ENCODE data around the gene PITPNM3.

Gene PITPNM3

DNA sequence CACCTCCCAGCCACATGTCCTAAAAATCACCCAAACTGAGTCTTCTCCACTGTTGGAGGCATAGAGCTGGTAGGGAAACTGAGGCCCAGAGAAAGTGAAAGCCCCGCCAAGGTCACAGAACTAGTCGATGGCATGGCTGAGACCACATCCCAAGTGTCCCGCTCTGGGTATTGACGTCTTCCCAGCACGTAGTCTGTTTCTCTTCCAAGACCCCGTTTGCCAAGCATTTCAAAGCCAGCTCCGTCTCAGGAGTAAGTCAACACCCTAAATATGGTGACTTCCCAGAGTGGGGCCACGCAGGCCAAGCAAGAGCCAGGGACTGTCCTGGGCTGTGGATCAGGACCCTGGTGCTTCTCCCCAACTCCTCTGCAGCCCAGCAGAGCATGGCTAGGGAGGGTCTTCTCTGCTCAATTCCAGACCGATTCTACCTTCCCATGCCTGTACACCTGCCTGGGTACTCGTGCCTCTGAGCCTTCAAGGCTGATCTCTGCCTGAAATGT, 19.7 kb downstream of the PITPNM3 start:
- FAIRE-seq (no peak), DNase-seq (ENCODE audit: insufficient read length, low spot score) (no peak)
- no peak for TF ChIP-seq POLR2A (IDR thresholded peaks at IDR 0.05; ENCODE audit: low read depth, low read length)

DNA sequence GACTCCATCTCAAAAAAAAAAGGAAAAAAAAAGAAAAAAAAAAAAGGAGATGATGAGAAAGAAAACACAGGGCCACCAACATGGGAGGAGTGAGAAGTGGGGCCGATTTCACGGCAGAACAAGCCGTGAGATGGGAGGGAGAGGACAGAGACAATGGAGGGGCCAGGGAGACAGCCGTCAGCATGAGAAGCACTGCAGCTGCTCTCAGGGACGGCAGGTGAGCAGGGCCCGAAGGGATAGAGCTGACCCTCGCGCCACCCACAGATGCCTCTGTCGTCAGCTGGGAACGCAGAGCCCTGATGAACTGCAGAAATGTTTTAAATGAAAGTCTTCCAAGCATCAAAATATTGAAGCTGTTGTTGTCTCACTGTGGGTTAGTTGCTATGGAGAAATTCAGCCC, 20.3 kb downstream of the PITPNM3 start:
- FAIRE-seq: no peak
- TF ChIP-seq POLR2A (IDR thresholded peaks at IDR 0.05; ENCODE audit: low read depth, low read length): no peak
- DNase-seq (ENCODE audit: insufficient read length, low spot score): no peak

DNA sequence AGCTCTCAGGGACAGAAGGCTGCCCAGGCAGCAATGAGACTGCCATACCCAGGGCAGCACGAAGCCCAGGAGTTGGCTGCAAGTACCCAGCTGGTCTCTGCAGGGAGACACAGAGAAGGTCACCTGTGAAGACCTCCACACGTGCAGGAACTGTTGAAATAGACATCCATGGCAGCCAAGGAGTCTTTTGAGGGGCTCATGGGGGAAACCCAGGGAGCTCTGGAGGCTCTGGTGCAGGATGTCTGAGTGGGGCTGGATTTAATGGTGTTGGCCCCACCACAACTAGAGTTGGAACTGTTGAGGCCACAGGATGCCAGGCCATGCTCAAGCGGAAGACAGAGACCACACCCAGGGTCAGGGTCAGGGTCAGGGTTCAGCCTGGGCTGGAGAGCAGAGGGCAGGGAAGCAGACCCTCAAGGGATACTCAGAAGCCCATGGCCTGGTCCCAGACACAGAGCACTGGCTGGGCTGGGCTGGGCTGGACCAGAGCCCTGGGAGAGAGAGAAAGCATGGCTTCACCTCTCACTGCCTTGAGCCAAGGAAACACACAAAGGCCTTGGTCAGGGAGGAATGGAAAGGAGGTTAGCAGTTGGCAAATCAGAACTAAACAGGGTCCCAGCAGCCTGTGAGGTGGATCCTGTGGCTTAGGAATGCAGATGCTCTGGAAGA, 21.4 kb downstream of the PITPNM3 start:
- no peak for FAIRE-seq
- no peak for TF ChIP-seq POLR2A (IDR thresholded peaks at IDR 0.05; ENCODE audit: low read depth, low read length)

GRCh38 chr17:6532441-6532885, 23.9 kb downstream of the PITPNM3 start:
- DNase-seq (ENCODE audit: insufficient read length, low spot score): no peak
- no peak for TF ChIP-seq POLR2A (IDR thresholded peaks at IDR 0.05; ENCODE audit: low read depth, low read length)
- no peak for FAIRE-seq

More for the DNA sequence above, 21.4 kb downstream of the PITPNM3 start:
- no peak for DNase-seq (ENCODE audit: insufficient read length, low spot score)

- no peak for TF ChIP-seq POLR2A (IDR thresholded peaks at IDR 0.05; ENCODE audit: low read depth, low read length)
- no peak for DNase-seq (ENCODE audit: insufficient read length, low spot score)
- FAIRE-seq: no peak
Measured at GRCh38 chr17:6531575-6531974, 24.8 kb downstream of the PITPNM3 start.

- no peak for FAIRE-seq
- DNase-seq (ENCODE audit: insufficient read length, low spot score): no peak
- no peak for TF ChIP-seq POLR2A (IDR thresholded peaks at IDR 0.05; ENCODE audit: low read depth, low read length)
Measured at GRCh38 chr17:6530324-6530920, 25.9 kb downstream of the PITPNM3 start.

- FAIRE-seq: no peak
- no peak for TF ChIP-seq POLR2A (IDR thresholded peaks at IDR 0.05; ENCODE audit: low read depth, low read length)
- no peak for DNase-seq (ENCODE audit: insufficient read length, low spot score)
Measured at GRCh38 chr17:6528557-6528956, 27.8 kb downstream of the PITPNM3 start.

GRCh38 chr17:6526362-6527152, 29.8 kb downstream of the PITPNM3 start:
- DNase-seq (ENCODE audit: insufficient read length, low spot score) (no peak), FAIRE-seq (no peak)
- TF ChIP-seq POLR2A (IDR thresholded peaks at IDR 0.05; ENCODE audit: low read depth, low read length): no peak

DNA sequence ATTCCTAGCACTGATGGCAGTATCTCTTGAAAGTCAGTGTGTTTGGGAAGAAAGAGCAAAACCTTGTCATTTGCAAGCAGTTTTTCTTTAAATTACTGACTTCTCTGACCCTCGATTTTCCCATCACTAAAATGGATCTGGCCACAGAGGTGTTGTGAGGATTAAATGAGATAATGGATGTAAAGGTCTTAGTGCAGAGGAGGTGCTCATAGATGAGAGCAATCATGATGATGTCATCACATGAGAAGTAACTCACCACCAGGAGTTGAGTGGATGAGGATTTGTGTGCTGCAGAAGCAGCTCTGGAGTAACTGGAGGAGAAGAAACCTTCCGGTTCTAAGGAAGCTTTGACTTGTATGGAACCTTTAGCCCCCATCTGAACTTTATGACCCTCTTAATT, 30.6 kb downstream of the PITPNM3 start:
- no peak for DNase-seq (ENCODE audit: insufficient read length, low spot score)
- no peak for FAIRE-seq
- no peak for TF ChIP-seq POLR2A (IDR thresholded peaks at IDR 0.05; ENCODE audit: low read depth, low read length)

GRCh38 chr17:6525141-6525540, 31.2 kb downstream of the PITPNM3 start:
- TF ChIP-seq POLR2A (IDR thresholded peaks at IDR 0.05; ENCODE audit: low read depth, low read length): no peak
- no peak for FAIRE-seq
- DNase-seq (ENCODE audit: insufficient read length, low spot score): no peak

DNA sequence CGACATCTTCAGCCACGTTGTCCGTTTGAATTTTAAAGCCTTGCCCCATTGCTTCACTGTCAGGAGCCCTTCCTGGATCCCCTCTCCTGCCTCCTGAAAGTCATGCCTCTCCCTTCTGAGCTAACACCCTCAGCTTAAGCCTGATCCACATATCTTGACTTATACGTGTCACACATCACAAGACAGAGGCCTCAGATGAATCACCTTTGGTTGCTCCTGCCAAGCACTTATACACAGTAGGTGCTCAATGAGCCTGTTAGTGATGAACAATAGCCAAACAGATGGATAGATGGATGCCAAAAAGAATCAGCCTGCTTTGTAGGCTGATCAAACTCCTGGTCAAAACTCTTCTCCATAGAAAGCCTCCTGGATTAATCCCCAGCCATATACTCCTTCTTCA, 31.8 kb downstream of the PITPNM3 start:
- FAIRE-seq (peak; percentile 81), DNase-seq (ENCODE audit: insufficient read length, low spot score) (peak; percentile 65)
- TF ChIP-seq POLR2A (IDR thresholded peaks at IDR 0.05; ENCODE audit: low read depth, low read length): no peak

GRCh38 chr17:6523809-6524355, 32.5 kb downstream of the PITPNM3 start:
- DNase-seq (ENCODE audit: insufficient read length, low spot score) (no peak), FAIRE-seq (no peak)
- no peak for TF ChIP-seq POLR2A (IDR thresholded peaks at IDR 0.05; ENCODE audit: low read depth, low read length)

DNA sequence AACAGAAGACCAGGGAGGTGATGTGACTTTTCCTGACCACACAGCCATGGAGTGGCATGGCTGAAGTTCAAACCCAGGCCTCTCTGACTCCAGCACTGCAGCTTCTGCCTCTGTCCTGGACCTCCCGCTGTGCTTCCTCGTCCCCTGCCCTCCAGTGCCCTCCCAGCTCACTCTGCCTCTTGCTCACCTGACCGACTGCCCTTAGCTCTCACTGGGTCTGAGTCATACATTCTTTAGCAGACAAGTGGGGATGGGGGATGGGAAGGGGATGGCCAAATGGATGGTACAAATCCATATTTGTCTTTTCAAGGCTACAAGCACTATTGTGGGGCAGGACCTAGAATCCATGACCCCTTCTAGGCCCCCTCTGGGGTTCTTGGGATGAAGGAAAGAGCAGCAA, 33.0 kb downstream of the PITPNM3 start:
- FAIRE-seq: peak; percentile 88
- DNase-seq (ENCODE audit: insufficient read length, low spot score): peak; percentile 69
- no peak for TF ChIP-seq POLR2A (IDR thresholded peaks at IDR 0.05; ENCODE audit: low read depth, low read length)

DNA sequence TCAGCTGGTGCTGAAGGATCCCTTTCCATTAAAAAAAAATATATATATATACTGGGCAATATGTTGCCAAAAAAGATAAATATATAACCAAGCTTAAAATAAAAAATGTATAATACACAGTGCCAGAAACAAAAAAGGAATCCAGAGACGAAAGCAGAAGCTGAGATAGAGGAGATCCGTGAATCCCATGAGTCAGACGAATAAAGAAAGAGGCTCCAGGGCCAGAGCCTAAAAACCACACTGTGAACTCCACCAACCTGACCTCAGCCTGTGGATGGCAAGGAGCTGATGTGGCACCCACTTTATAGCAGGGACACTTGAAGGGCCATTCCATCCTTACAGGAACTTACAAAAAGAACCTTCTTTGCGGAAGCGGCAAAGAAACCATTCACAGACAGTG, 34.8 kb downstream of the PITPNM3 start:
- no peak for DNase-seq (ENCODE audit: insufficient read length, low spot score)
- no peak for FAIRE-seq
- no peak for TF ChIP-seq POLR2A (IDR thresholded peaks at IDR 0.05; ENCODE audit: low read depth, low read length)

All from H54 (cell line).